Stimulated activated CD4-positive, alpha-beta T cell treated with anti-CD3 and anti-CD28 coated beads, Interleukin-4, amount 100 ng/mL, for 1 hour (primary cell): Measurements from ENCODE around the gene RALGAPA2.

Source experiments
- DNase-seq: peaks from one replicate; pipeline ENCODE4 v3.0.0-alpha.2; 2020

RALGAPA2 gene

DNA sequence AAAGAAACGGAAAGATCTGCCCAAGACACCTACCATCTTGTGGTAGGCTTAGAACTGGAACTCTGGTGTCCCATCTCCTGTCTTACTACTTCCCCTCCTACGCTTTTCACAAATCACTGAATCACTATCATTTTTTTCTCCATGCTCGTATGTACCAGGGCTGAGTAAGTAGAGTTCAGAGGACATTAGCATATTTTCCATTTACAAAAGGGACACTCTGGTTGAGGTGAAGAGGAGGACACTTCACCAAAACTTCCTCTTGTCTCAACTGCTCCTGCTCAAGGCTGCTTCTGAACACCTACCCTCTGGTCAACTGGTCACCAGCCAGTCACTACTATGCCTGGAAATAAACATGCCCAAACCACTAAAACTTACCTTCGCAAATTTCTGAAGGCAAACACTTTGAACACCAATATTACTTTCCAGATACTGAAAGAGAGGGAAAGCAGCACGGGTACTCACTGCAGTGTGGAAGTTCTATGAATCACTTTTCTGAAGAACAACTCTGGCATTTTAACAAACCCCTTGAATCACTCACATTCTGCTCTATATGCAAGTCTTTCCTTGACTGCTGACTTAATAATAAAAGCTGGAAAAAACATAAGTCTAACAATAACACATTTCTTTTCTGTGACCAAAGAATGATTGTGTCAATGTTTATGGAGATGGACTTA is 221.2 kb downstream of the RALGAPA2 start:
- DNase-seq = no peak

DNA sequence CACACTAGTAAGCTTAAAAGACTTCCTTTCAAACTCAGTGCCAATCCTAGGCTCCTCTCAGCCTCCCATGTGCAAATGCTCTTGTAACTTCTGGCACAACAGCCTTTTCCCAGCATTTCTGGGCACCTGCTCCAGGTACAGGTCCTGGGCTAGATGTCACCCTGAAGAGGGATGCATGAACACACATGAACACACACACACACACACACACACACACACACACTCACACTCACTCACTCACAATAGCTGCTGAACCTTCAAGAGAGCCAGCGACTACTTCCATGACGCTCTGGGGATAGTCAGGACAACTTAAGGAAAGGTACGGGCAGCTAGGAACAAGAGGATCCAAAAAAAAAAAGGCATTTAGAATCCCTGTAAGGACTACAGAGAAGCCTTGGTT is 221.8 kb downstream of the RALGAPA2 start:
- no peak for DNase-seq

DNA sequence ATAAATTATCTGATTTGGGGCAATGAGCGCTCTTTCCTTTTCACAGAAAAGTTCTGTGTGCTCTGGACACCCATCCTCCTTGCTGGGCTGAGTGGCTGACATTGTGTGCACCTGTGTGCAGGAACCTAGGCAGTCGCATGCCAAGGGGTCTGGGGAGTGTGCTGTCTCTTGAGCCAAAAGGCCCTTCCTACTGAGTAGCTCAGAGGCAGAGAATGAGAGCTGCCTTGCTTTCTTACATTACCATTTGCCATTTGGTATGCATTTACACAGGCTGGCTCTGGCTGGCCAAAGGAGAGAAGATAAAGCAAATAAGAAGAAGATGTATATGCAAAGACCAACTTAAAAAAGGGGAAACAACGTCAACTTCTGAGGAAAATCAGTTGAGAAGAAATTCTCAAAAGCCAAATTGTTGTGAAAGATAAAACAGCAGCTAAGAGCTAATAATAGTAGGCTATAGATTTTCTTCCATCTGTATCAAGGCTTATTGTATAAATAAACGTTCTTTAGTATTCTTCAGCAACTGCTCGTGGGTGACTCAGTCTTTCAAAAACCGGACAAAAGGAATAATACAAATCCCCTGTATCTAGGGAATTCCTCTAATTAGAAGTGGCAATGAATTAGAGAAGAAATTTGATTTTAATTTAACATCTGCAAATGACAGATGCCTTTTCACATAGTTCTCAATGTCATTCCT is 222.6 kb downstream of the RALGAPA2 start:
- no peak for DNase-seq

DNA sequence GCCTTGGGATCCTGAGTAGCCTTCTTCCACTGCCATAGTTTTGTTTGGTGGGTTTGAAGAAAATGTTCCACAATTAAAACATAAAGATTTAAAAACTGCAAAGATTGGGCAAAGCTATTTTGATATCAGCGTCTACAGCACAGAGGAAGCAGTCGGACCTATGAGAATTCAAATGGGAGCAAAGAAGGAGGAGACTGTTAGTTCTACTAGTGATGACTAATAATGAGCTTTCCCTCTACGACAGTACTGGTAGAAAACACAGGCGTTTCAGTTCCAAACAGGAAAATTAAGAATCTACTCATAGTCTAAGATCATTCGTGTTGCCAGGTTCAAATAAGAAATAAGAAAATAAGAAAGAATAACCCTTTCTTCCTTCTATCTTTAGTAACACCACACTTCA is 223.4 kb downstream of the RALGAPA2 start:
- DNase-seq = no peak

DNA sequence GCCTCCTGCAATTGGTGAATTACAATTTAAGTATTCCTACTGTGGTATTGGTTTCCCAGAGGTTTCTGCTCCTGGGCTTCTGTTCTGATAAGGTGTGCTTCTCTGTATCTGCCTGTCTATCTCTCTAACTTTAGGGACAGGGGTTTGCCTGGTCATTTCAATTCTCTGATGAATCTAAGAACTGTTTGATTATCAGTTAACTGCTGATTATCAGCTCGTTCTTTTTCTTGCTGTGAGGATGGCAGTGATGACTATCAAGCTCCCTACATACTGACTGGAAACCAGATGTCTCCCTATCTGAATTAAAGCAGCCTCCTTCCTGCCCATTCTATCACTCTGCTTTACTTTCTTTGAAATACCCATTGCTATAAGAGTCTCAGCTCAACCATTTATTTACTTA is 224.1 kb downstream of the RALGAPA2 start:
- no peak for DNase-seq

DNA sequence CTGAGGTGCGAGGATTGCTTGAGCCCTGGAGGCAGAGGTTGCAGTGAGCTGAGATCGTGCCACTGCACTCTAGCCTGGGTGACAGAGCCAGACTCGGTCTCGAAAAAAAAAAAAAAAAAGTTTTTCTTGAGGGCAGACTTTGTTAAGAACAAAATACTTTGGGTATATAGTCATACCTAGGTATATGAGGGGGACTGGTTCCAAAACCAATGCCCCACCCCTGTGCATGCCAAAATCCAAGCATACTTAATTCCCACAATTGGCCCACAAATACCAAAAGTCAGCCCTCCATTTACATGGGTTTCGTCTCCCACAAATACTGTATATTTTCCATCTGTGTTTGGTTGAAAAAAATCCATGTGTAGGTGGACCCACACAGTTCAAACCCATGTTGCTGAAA is 224.6 kb downstream of the RALGAPA2 start:
- DNase-seq = no peak

DNA sequence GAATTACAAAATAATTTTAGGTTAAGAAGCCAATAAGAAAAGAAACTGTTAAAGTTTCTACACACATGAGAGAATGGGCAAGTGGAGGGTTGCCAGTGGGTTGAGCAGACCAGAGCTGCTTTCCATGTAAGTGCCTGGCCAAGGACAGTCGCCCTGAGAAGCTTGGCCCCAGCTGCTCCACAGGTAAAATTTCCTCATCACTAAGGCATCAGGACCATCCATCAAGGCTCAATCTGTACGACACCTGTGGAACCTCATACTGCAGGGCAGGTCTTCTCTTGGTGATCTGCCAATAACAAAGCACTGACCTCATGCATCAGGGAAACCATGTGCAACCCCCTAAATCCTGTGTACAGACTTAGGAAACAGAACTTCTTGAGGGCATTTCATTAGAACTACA is 229.1 kb downstream of the RALGAPA2 start:
- no peak for DNase-seq

DNA sequence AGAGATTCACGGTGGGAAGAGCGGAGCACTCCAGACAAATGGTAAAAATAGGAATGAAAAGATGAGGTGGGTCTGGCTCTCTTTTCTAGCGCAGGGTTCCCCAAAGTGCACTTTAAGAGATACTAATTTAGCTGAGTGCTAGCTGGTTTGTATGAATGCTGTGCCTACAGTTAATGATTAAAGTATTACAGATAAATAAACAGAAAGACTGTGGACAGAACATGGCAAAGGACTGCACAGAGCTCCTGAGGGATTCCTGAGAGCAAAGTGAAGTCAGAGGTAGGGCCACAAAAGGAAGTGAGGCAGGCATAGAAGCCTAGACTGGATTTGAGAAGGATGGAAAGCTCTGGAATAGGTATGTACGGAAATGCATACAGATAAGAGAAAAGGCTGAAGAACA is 230.0 kb downstream of the RALGAPA2 start:
- DNase-seq = no peak

DNA sequence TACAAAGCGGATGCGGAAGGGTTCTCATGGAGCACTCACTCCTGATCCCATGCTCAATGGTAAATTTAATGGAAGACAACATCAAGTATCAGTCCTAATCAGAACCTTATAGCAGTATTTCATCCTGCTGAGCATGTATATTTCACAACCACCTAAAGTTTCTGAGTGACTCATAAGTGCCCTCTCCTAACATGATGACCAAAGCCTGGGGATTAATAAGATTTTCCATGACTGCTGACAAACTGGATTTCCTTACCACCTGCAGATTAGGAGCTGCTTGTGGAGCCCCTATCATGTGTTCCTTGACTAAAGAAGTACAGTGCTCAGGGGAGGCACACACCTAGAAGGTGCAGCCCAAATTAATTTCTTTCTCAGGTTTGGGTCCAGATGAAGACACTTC is 231.8 kb downstream of the RALGAPA2 start:
- no peak for DNase-seq

DNA sequence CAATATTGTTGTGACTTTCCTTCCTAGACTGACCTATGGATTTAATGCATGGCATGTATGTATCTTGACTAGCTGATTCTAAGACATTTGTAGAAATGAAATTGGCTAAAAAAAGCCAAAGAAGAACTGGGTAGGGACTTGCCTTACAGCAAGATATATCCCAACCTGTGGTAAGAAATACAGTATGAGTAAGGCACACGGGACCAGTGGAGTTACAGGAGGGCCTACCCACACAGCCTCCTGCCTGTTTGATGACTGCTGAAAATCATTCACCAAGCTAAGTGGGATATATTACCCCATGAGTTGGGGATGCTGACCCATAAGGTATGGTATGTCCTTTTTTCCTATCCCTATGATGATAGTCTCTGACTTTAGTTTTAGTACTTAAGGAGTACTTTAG is 232.3 kb downstream of the RALGAPA2 start:
- no peak for DNase-seq

DNA sequence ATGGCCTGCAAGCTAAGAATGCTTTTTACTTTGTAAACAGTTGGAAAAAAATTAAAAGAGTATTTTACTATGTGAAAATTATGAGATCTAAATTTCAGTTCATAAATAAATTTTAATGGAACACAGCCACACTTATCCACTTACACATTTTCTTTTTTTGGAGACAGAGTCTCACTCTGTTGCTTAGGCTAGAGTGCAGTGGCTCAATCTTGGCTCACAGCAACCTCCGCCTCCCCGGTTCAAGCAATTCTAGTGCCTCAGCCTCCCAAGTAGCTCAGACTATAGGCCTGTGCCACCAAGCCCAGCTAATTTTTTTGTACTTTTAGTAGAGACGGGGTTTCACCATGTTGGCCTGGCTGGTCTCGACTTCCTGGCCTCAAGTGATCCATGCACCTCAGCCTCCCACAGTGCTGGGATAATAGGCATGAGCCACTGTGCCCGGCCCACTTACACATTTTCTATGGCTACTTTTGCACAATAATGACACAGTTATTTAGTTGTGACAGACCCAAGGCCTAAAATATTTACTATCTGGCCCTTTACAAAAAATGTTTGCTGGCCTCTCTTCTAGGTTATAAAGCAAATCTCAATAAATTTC is 234.9 kb downstream of the RALGAPA2 start:
- DNase-seq = no peak

DNA sequence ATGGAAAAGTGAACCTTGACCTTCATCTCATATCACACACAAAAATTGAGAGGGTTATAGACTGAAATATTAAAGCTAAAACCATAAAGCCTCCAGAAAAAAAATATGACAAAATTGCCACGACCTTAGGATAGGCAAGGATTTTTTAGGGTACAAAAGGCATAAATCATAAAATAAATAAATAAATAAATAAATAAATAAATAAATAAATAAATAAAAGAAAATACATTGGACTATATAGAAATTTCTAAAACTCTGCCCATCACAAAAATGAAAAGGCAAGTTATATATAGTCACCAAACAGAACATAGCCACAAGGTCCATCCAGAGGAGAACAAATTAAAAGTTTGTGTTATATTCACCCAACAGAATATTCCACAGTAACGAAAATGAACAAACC is 235.9 kb downstream of the RALGAPA2 start:
- no peak for DNase-seq

DNA sequence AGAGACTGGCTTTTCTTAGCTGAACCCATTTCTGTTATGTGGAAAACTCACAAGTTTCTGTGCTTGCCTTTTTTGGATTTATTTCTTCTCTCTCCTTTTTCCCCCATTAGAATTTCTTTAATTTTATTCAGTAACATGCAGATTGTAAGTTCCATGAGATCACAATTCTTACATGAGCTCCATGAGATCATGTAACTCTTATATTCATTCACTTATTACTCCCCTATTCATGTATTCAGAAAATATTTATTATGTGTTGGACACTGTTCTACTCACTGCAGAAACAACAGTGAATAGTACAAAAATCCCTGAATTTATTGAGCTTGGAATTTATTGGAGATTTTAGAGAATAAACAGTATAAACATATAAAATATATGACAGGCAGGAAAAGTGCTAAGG is 238.8 kb downstream of the RALGAPA2 start:
- DNase-seq = no peak

DNA sequence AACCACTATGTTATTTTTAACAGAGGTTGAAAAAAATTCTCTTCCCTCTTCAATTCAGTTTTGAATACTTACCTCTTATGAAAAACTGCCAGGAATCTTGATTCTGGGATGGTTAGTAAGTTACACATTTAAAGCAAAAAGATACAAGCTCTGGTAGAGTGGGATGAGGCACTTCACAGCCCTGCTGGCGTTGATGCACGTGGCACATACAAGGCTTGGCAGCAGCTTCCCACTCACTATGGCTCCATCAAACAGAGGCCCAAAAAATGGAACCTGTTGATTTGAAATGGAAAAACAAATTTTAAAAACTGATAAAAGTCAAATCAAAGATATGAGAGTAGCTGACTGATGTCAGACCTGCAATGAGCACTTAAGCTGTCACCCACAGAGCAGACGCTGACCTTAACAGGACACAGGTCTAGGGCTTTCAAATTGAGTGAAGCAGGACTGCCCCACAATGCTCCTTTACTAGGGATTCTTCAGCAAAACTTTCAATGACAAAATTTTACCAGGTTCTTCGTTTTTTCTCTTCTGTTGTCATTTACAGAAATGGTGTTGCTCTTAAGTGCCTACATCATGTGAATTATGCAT is 239.7 kb downstream of the RALGAPA2 start:
- no peak for DNase-seq

DNA sequence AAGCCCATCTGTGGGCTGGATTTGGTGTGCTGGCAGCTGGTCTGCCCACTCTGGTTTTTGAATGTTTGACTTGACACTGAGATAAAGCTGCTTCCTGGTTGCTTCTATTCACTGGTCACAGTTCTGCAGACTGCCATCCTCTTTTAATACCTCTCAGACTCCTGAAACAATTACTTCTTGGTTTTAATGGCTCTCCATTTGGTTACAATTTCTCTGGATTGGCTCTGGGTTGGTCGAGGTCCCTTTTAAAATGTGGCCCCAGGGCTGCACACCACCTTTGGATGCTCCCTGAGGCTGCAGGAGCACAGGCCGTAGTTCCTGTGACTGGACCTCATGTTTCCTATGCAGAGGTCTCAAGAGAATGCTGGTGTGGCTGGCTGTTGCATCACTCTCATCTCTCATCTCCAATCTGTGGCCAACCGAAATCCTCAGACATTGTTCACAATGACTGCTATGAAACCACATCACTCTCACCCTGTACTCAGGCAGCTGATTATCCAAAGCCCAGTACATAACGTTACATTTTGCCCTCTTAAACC is 246.0 kb downstream of the RALGAPA2 start:
- no peak for DNase-seq

DNA sequence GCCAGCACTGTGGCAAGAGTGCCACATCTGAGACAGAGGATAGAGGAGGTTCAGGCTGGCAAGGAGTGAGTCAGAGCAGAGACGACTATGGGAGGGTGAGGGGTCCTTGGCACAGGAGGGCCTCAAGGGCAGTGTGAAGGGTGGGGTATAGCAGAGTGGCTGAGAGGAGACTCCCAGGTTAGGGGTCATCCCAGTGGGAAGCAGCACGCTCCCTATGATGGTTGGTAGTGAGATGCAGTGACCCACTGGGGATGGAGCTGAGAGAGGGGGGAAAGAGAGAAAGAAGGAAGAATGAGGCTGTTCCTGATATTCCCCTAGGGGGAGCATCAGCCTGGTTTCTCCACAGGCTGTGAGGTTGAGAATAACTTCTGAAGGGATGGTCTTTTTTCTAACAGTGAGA is 247.2 kb downstream of the RALGAPA2 start:
- no peak for DNase-seq

DNA sequence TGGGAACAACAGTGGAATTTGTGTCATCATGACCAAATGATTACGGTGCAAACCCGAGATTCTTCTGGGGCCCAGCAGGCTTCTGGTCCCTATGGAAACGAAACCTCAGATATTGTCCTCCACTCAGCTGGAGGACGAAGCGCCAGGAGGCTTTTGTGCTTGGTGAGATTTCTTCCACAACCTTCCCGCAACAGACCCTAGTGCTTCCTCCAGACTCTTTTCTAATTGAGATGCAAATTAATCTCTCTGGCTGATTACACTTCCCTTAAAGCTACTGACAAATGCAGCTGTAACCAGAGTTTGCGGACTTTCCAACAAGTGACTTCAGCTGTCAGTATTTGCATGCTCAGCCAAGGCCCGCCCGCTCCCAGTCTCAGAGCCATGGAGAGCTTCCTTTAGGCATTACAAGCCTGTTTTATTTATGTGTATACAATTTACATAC is 248.5 kb downstream of the RALGAPA2 start:
- no peak for DNase-seq

DNA sequence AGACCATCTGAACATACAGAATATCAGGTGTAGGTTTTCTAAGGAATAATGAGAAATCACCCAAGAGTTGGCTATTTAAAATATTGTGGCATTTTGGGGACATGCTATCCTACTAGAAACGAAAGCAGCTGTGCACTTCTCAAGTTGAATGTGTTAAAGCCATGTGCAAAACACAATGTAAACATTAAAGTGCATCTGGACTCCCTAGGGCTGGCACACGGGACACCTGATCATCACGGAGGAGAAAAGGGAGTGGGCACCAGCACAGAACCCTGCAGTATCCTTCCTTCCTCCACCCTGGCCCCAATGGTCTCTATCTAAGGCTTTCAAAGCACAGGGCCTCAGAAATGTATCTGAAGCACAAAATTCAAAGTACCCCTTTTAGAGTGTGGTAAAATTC is 250.3 kb downstream of the RALGAPA2 start:
- no peak for DNase-seq

DNA sequence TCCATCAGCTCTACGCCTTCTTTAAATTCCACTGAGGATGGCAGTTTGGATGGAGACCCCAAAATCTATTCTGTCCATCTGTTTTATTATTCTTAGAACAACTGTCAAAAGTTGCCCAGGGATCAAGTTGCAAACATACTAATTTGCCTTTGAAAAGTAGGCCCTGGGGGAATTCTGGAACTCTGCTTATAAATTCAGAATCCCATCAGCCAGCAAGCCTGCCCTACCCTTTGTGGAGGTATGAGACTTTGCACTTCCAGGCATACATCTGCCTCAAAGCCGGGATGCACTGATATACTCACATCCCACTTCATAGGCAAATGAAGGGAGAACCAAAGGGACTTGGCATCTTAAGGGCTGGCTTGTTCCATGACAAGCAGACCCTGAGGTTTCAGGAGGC is 250.9 kb downstream of the RALGAPA2 start:
- DNase-seq = no peak

DNA sequence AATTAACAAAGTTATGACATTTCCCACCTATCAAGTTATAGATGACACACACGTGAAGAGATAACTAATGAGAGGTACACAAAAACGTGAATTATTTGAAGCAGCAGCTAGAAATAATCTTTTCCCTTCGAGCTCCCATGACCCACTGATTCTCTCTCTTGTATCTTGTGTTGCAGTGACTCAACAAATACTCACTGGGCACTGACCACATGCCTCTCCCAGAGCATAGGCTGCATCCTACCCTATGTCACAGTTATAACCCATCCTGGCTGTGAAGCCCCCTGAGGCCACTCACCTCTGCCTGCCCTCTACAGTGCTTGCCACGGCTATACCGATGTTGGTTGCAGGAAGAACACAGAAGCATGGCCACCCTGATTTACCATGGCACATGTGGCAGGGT is 252.7 kb downstream of the RALGAPA2 start:
- DNase-seq = no peak

DNA sequence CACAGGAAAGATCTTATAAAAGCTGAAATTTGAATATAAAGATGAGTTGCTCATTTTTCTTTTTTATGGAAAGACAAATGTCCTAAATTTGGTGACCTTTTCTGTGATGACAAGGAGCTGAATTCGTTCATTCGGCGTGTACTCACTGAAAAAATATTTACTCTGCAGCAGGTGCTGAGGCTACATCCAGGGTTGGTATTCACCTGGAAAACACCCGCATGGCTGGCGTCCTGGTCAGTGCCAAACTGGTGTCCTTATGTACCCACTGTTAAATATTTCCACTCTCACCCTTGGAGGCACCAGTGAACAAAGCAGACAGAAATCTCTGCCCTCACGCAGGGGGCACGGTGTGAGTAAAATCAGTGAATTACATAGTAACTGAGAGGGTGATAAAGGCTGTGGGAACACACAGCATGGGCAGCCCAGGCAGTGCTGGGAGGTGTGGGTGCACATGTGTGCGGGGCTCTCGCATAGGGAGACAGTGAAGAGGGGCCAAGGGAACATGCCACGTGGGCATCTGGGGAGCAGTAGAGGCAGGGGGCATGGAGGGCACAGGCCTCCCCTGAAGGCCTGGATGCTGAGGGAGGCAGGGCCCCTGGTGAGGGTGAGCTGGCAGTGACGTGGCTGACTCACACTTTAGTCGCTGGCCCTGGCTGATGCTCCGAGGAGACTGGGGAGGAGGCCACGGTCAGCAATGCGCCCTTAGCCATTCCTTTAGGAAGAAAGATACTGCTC is 254.9 kb downstream of the RALGAPA2 start:
- DNase-seq = no peak

DNA sequence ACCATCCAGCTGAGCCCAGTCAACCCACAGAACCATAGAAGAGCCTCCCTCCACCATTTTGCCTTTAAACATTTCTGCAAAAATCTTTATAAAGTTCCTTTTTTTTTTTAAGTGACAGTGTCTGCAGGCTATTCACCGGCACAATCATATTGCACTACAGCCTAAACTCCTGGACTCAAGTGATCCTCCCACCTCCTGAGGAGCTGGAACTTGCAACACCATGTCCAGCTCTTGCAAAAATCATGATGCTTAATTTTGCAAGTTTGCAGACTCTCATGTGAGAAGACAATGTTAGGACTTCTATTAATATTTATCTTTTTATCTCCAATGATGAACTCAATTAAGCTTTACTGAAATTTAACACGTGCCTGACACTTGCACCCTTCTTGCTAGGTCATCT is 255.7 kb downstream of the RALGAPA2 start:
- DNase-seq = no peak

DNA sequence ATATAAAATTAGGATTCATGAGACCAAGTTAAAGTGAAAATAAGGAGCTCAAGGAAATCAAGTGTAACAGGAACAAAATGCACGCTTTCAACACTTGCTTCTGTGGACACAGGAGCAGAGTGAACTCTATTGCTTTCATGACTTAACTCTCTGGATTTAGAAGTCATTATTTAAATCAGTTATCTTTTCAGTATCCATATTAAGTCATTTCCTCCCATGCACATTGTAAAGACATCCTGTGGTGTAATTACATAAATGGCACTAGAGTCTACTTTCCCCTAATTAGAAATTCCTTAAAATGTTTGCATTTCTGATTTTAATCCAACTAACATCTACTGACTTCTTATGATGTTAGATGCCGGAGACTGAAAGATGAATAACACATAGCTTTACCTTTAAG is 256.5 kb downstream of the RALGAPA2 start:
- no peak for DNase-seq
